ENCODE results near the gene CEPT1. TPM values are rescaled to one million over a fixed set of nuclear protein-coding genes. Genes with fewer than 3 reads are reported as not detected.

CEPT1 gene
- total and polyA plus RNA-seq, 2 of the 8 experiments (the other 6 are each of a cell fraction or from before 2014, with no cell fraction given), result 18.5 to 28.6 TPM

DNA sequence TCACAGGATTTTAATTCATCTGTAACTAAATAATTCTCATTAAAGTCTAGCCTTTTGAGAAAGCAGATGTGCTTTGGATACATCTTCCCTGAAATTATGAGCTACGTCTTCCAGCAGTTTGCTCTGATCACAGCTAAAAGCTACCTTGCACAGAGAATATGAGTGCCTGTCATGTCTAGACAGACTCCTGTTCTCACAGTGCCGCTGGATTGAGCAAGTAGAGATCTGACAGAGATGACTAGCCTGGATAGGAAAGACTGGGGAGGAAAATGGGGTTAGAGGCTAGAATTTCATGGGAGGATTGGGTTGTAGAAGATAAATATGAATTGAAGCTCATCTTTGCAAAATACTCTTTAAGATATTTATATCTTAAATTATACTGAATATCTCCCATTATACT is 24.1 kb downstream of the CEPT1 start (continued):
- TF ChIP-seq ZNF274 (IDR thresholded peaks at IDR 0.05; ENCODE audit: borderline replicate concordance, extremely low read depth, low read length), result no peak
- TF ChIP-seq CBX5 (IDR thresholded peaks at IDR 0.05; ENCODE audit: low read depth, low read length), result no peak
- TF ChIP-seq, protein P1, sequence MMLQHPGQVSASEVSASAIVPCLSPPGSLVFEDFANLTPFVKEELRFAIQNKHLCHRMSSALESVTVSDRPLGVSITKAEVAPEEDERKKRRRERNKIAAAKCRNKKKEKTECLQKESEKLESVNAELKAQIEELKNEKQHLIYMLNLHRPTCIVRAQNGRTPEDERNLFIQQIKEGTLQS (IDR thresholded peaks at IDR 0.05; ENCODE audit: insufficient read depth, low read depth, low read length), result no peak
- TF ChIP-seq BACH1 (IDR thresholded peaks at IDR 0.05; ENCODE audit: low read length), result no peak
